ENCODE results near the gene DBN1.

DNA sequence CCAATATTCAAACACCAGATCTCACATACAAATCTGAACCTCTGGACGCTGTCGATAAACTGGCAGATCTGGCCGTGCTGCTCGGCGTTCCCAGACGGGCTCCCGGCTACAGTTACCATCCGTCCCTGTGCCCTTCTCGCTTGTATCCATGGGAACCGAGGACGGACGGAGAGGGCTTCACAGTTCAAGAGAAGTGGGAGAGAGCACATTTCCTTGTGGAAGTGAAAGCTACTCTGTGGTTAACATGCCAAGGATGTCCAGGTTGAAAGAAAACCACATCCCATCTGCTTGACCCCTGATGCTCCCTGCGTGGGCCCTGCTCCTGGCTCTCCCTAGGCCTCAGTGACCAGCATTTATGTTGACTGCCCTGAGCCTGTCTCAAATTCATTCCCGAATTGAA is 6.3 kb upstream of the DBN1 start:
- no peak for TF ChIP-seq EP300 (IDR thresholded peaks at IDR 0.05)
- TF ChIP-seq, protein P1, sequence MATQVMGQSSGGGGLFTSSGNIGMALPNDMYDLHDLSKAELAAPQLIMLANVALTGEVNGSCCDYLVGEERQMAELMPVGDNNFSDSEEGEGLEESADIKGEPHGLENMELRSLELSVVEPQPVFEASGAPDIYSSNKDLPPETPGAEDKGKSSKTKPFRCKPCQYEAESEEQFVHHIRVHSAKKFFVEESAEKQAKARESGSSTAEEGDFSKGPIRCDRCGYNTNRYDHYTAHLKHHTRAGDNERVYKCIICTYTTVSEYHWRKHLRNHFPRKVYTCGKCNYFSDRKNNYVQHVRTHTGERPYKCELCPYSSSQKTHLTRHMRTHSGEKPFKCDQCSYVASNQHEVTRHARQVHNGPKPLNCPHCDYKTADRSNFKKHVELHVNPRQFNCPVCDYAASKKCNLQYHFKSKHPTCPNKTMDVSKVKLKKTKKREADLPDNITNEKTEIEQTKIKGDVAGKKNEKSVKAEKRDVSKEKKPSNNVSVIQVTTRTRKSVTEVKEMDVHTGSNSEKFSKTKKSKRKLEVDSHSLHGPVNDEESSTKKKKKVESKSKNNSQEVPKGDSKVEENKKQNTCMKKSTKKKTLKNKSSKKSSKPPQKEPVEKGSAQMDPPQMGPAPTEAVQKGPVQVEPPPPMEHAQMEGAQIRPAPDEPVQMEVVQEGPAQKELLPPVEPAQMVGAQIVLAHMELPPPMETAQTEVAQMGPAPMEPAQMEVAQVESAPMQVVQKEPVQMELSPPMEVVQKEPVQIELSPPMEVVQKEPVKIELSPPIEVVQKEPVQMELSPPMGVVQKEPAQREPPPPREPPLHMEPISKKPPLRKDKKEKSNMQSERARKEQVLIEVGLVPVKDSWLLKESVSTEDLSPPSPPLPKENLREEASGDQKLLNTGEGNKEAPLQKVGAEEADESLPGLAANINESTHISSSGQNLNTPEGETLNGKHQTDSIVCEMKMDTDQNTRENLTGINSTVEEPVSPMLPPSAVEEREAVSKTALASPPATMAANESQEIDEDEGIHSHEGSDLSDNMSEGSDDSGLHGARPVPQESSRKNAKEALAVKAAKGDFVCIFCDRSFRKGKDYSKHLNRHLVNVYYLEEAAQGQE (IDR thresholded peaks at IDR 0.05): no peak
- TF ChIP-seq CTCF (IDR thresholded peaks at IDR 0.05): no peak
- TF ChIP-seq, protein P2, sequence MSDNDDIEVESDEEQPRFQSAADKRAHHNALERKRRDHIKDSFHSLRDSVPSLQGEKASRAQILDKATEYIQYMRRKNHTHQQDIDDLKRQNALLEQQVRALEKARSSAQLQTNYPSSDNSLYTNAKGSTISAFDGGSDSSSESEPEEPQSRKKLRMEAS (IDR thresholded peaks at IDR 0.05): no peak
- TF ChIP-seq CBX8 (IDR thresholded peaks at IDR 0.05): no peak
- no peak for TF ChIP-seq ELK1 (IDR thresholded peaks at IDR 0.05; ENCODE audit: low read depth, low read length)
- no peak for TF ChIP-seq CHD2 (IDR thresholded peaks at IDR 0.05; ENCODE audit: low read length, partially characterized antibody)
- TF ChIP-seq POLR2AphosphoS2 (conservative IDR thresholded peaks at IDR 0.05; ENCODE audit: low read length): no peak; the same call in none of the 2 replicates
- no peak for TF ChIP-seq CEBPB (IDR thresholded peaks at IDR 0.05)
- no peak for TF ChIP-seq HDAC2 (IDR thresholded peaks at IDR 0.05)
- no peak for TF ChIP-seq SMC3 (IDR thresholded peaks at IDR 0.05)

All from A549 (cell line).